Psoas muscle (tissue), 8 donors: ENCODE data around the gene METTL22. TPM values are rescaled to one million over a fixed set of nuclear protein-coding genes. Genes with fewer than 3 reads are reported as not detected.

Experiments used
- ATAC-seq, 4 donors: fragments of 200-7000 bp; cut with Tn5 transposase; one replicate each; pipeline ENCODE4 v1.9.1; 2020; ENCODE audit warnings: moderate library complexity in 3 of 4, mild to moderate bottlenecking in 2 of 4
- DNase-seq, 2 donors: peaks; one replicate each; pipeline ENCODE4 v3.0.0-alpha.2; 2020
- H3K27ac ChIP-seq: fragments of 200-600 bp; one replicate; pipeline ENCODE4 v1.8.0; 2022
- H3K27me3 ChIP-seq, 3 donors: fragments of 200-600 bp in 1 of 3; one replicate each; pipeline versions ENCODE4 v1.6.1 to v1.8.0; 2013 to 2022; ENCODE audit warnings: low read length in 2 of 3, mild to moderate bottlenecking in 2 of 3, moderate library complexity in 1 of 3; ENCODE audit not compliant: insufficient read depth in 3 of 3
- H3K36me3 ChIP-seq, 2 donors: fragments of 200-600 bp in 1 of 2; one replicate each; pipeline versions ENCODE4 v1.6.1 to v1.8.0; 2013 to 2022; ENCODE audit warnings: low read depth in 1 of 2, mild to moderate bottlenecking in 1 of 2, moderate library complexity in 1 of 2; ENCODE audit not compliant: insufficient read depth in 1 of 2
- H3K4me1 ChIP-seq: fragments of 200-600 bp; one replicate; pipeline ENCODE4 v1.8.0; 2022
- H3K4me3 ChIP-seq: fragments of 200-600 bp; one replicate; pipeline ENCODE4 v1.8.0; 2022; ENCODE audit warnings: mild to moderate bottlenecking
- H3K9me3 ChIP-seq: fragments of 200-600 bp; one replicate; pipeline ENCODE4 v1.8.0; 2022
- WGBS, 3 donors: extraction: QIAGEN DNeasy Blood & Tissue Kit; methylation state at CpG; one replicate each; pipeline versions ENCODE4 v1.1.6 to v1.1.7; 2013; 5-methylcytosine and 5-hydroxymethylcytosine counted together
- intact Hi-C, 2 donors: fragments of 100-400 bp; cut with DNase I; formaldehyde crosslinking; loops; one replicate each; pipeline versions ENCODE4 v1.11.0 to v1.14.2; 2022
- polyA plus RNA-seq, 3 donors: library from polyadenylated mRNA; stranded (reverse); fragments of 200-250 nt; gene quantifications; one replicate each; pipeline ENCODE4 v1.2.3, GENCODE V29; 2013
- total RNA-seq, 4 donors: library from RNA; stranded (reverse); fragmentation: NEBNext Ultra II Directional in 2 of 4; extraction: Animal tissue kit (Norgen Biotek cat#: 25700) in 2 of 4; gene quantifications; one replicate each; pipeline versions ENCODE4 v1.2.1 to v1.2.4, GENCODE V29; 2021 to 2023
- TF ChIP-seq, protein P1 (sequence below): fragments of 200-600 bp; IDR thresholded peaks from one replicate; pipeline ENCODE4 v1.8.0; 2022; ENCODE audit warnings: antibody characterized with exemption
- donor health status: healthy with polysubstance abuse.
- donor health status: DM: no; HTN: no; CAD: no; lungs with moderate emphysema.
- donor health status: Bipolar disorder and iron deficiency.
- donor health status: healthy.
- donor health status: DM: yes; HTN: yes; CAD: no.
- donor health status: DM: no; HTN: no; CAD: no.
- donor health status: DM: no; HTN: no; CAD: no.
- donor health status: DM: yes; HTN: yes; CAD: no.

METTL22 gene
- total and polyA plus RNA-seq, 7 donors: 46.7 to 85.9 (median 71.5) TPM

GRCh38 chr16:8641671-8642070, 20.2 kb downstream of the METTL22 start:
- 57 to 77% (median 77%) methylated on average over 9 of the region's 9 CpGs for WGBS, 3 donors
- ATAC-seq (peak in 1 of 4 donors; percentile 11), DNase-seq (no peak)
- no peak overlapping the region for H3K4me3 ChIP-seq
- TF ChIP-seq, protein P1, sequence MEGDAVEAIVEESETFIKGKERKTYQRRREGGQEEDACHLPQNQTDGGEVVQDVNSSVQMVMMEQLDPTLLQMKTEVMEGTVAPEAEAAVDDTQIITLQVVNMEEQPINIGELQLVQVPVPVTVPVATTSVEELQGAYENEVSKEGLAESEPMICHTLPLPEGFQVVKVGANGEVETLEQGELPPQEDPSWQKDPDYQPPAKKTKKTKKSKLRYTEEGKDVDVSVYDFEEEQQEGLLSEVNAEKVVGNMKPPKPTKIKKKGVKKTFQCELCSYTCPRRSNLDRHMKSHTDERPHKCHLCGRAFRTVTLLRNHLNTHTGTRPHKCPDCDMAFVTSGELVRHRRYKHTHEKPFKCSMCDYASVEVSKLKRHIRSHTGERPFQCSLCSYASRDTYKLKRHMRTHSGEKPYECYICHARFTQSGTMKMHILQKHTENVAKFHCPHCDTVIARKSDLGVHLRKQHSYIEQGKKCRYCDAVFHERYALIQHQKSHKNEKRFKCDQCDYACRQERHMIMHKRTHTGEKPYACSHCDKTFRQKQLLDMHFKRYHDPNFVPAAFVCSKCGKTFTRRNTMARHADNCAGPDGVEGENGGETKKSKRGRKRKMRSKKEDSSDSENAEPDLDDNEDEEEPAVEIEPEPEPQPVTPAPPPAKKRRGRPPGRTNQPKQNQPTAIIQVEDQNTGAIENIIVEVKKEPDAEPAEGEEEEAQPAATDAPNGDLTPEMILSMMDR: no peak
- H3K9me3 ChIP-seq: no peaks in the 10 kb centered on the region
- H3K27me3 ChIP-seq: no peaks in the 10 kb centered on the region
- no peaks in the 10 kb centered on the region for H3K4me1 ChIP-seq
- no peak overlapping the region for H3K27ac ChIP-seq
- peaks cover 3 to 95% of the 10 kb centered on the region in 2 donors for H3K36me3 ChIP-seq
- intact Hi-C loops: no loop called here

- no peaks in the 10 kb centered on the region for H3K4me1 ChIP-seq
- H3K9me3 ChIP-seq: no peaks in the 10 kb centered on the region
- ATAC-seq: no peak
- H3K27me3 ChIP-seq: no peaks in the 10 kb centered on the region
- H3K4me3 ChIP-seq: no peak overlapping the region
- DNase-seq: no peak
- 87 to 88% (median 87%) methylated on average over 16 of the region's 16 CpGs for WGBS, 3 donors
- TF ChIP-seq, protein P1: no peak
- H3K27ac ChIP-seq: no peak overlapping the region
- H3K36me3 ChIP-seq: peaks cover under 1 to 95% of the 10 kb centered on the region in 2 donors
- intact Hi-C loops: no loop called here
These were observed 20.6 kb downstream of the METTL22 start for GRCh38 chr16:8642146-8642545.

DNA sequence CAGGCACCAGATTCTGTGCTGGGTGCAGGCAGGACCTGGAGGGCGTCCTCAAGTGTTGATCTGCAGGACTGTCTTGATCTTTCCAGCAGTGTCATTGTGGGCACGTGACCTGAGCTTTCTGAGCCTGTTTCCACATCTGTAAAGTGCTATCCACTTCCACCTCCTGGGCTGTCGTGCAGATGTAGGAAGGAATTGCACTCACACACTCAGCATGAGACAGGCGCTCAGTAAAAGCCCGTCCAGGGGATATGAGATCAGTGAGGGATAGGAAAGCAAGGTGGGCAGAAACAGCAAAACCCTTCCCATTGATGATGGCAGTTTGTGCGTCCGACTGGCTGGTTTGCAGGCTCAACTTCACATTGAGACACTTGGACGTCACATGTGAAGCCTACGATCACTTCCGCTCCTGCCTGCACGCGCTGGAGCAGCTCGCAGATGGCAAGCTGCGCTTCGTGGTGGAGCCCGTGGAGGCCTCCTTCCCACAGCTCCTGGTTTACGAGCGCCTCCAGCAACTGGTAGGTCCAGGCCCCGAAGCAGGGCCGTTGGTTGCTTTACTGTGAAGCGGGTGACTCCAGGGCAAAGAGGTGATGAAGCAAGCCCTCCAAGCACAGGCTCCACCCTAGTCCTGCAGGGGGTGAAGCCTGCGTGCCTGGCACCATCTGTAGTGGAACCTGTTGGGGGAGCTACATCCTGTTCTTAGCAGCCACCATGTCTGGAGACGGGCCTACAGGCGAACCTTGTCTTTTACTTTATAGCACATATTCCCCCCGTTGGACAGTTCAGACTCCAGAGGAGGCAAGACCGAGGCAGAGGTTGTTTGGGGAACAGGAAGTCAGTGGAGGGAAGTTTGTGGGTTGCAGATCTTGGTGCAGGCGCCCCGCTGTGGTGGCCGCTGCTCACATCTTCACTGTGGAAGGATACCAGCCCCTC, 23.0 kb downstream of the METTL22 start:
- Histone ChIP-seq H3K27ac (no peak overlapping the region), H3K27me3 (no peaks in the 10 kb centered on the region), H3K4me3 (no peak overlapping the region), H3K36me3 (peaks cover 5 to 90% of the 10 kb centered on the region in 2 donors), H3K9me3 (no peaks in the 10 kb centered on the region), H3K4me1 (no peaks in the 10 kb centered on the region)
- WGBS, 3 donors: 84 to 88% (median 86%) methylated on average over 29 of the region's 29 CpGs
- ATAC-seq (peak in 2 of 4 donors; percentile 14 to 35), DNase-seq (no peak)
- TF ChIP-seq, protein P1: no peak
- intact Hi-C loops: no loop called here

GRCh38 chr16:8645141-8645521, 23.6 kb downstream of the METTL22 start:
- no peaks in the 10 kb centered on the region for H3K9me3 ChIP-seq
- ATAC-seq: no peak
- no peaks in the 10 kb centered on the region for H3K27me3 ChIP-seq
- no peak for DNase-seq
- no peak overlapping the region for H3K4me3 ChIP-seq
- intact Hi-C loops: no loop called here
- H3K27ac ChIP-seq: no peak overlapping the region
- H3K36me3 ChIP-seq: peaks cover 5 to 83% of the 10 kb centered on the region in 2 donors
- H3K4me1 ChIP-seq: no peaks in the 10 kb centered on the region
- TF ChIP-seq, protein P1: no peak
- 77 to 82% (median 78%) methylated on average over 11 of the region's 11 CpGs for WGBS, 3 donors
